HG03575 (cell line): ENCODE data around the gene OTUD5.

Experiments
- ATAC-seq: cut with Tn5 transposase; IDR thresholded peaks from one replicate; pipeline ENCODE4 v1.9.1; 2021; ENCODE audit not compliant: unreplicated experiment, insufficient number of reproducible peaks, low FRiP score; ENCODE audit errors: extremely low read depth

Gene OTUD5

DNA sequence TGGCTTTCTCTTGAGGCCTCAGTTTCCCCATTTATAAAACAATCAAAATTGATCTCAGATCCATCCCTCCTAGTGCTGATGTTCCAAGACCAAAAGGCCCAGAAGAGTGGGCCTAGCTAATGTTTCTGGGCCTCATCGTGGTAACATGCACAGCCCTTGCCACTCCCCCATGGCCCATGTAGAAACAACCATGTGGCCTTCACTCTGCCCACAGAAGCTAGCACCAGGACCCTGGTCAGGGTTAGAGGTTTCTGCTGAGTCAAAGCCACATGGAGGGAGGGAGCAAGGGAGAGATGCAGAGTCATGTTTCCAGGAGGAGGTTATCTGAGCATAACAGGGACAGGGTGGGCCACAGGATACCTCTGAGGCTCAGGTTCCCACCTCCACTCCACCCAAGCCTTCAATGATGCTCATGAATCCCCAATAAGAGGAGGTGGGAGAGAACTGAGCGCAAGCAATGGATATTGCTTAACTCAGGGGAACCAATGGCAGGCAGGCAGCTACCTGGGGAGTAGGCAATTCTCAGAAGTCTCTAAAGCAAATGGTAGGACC, 16.9 kb downstream of the OTUD5 start:
- ATAC-seq, result no peak

DNA sequence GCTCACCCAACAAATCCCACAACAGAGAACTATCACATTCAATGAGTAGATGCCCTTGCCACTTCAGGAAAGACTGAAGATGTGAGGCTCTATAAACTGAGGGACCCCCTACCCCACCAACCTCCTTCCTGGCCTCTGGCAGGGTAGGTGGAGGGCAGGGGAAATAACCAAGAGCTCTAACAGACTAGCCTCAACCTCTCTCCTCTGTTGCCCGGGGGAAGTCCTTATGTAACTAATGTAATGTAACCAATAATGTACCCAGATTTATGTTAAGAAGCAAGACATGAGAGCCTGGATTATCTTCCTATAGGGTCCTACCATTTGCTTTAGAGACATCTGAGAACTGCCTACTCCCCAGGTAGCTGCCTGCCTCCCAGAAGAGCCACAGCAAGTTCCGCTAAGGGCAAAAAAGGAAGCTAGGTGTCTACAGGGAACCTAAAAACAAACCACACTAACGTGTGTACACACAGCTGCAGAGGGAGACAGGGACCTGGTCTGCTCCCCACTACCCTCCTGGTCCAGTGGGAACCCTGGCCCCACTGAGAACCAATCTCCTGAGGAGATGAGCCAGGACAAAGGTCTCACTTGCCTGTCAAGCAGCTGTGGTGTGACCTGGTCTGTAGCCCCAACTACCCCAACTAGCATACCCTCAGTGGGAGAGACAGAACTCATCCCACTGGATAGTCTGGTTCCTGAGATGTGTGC, 17.7 kb downstream of the OTUD5 start:
- ATAC-seq, result no peak

DNA sequence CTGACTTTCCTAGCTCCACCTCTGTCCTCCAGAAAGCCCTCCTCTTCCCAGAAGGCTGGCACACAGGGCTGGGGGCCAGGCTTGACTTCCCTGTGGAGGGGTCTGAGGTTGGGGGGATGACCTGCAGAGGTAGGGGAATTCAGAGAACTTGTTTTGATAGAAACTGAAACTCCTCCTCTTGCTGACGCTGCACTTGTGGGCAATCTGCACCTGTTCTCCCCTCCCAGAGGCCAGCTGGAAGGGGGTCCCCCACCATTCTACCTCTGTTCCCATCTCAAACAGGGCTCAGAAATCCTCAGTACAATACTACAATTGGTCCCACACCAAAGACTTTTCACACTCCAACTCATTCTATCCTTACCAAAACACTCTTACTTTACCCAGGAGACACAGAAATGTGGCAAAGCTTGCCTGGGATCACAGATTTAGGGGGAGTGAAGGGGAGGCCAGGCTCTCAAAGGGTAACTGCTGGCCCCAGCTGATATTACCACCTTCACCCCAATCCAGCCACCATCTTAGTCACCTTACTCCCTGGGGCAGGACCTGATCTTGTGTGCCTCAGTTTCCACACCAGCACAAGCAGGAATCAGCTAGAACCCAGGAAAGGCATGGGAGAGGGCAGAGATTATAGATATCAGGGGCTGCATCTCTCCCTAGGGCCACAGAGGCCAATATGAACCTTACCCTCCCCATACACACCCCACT, 18.5 kb downstream of the OTUD5 start:
- ATAC-seq, result peak; percentile 42

DNA sequence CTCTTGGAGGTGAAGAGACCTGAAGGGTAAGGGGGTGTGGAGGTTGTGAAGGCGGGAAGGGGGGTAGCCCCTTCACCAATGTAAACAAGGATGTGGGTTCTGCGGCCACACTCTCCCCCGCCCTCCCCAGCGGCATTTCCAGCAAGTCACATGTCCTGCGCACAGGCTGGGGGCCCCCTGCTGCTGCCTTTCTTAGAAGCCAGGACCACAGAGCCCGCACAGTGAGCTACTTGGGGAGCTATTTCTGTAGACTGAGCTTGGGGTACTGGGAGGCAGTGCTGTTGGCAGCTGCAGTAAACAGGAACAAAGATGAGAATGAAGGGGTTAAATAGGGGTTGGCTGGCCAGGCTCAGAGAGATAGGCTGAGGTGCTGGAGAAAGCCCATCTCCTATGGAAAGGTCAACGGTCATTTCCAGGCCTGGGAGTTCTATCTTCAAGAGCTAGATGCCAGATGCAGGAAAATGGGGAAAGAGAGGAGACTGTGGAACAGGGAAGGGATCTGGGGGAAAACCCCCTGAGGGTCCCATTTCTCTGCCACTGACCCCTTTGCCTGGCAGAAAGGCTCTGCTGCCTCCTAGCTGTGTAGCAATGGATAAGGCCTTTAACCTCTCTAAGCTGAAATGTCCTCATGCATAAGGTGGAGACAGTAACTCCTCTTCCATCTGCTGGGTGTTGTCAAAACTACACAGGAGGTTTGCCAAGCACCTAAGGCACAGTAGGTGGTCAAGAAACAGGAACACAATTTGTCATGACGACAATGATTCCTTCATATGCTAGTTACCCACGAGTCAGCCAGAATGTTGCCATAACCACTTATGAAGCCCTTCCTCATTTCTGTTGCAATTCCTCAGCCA, 20.1 kb downstream of the OTUD5 start:
- ATAC-seq, result no peak

DNA sequence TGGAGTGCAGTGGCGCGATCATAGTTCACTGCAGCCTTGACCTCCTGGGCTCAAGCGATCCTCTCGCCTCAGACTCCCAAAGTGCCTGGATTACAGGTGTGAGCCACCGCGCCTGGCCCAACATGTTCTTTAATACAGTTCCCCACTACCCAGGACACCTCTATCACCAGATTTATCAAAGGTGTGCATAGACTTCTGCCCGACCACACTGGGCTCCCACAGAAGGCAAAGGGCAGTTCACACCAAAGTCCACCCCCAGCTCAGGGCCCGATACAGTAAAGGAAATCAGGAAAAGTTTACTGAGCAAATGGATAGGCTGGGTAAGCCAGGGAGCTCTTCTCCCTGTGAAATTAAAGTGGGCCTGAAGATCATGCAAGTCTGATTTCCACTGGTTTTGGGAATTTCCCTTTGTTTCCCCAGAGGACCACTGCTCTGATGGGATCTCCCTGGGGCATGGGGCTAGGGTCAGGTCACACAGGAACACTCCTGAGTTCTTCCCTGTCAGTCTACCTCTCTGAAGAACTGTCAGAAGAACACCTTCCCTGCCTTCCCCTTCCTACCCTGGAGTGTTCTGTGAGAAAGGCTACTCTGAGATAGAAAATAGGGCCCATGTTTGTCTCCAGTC, 20.9 kb downstream of the OTUD5 start:
- no peak for ATAC-seq

- ATAC-seq, result no peak
These were observed 22.1 kb downstream of the OTUD5 start for GRCh38 chrX:48935301-48935670.

- no peak for ATAC-seq
These were observed 22.7 kb downstream of the OTUD5 start for GRCh38 chrX:48934581-48935300.

- ATAC-seq, result no peak
These were observed 23.6 kb downstream of the OTUD5 start for GRCh38 chrX:48933757-48934156.

- no peak for ATAC-seq
These were observed 29.5 kb downstream of the OTUD5 start for GRCh38 chrX:48927736-48928382.

DNA sequence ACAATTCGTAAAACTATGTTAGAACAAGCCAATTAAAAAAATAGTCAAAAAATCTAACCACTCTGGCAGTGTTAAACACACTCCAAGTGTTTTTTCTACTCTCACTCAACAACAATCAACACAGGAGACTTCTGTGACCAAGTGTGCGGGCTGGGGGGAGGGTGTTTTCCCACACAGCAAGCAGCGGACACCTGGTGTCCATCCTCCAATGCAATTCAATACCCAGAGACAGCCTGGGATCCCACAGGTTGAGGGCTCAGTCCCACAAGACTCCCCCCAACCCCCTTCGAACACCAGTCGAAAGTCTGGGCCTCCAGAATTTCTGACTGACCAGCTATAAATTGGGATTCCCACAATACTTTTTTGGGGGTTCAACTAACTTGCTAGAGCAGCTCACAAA, 30.3 kb downstream of the OTUD5 start:
- ATAC-seq, result no peak

DNA sequence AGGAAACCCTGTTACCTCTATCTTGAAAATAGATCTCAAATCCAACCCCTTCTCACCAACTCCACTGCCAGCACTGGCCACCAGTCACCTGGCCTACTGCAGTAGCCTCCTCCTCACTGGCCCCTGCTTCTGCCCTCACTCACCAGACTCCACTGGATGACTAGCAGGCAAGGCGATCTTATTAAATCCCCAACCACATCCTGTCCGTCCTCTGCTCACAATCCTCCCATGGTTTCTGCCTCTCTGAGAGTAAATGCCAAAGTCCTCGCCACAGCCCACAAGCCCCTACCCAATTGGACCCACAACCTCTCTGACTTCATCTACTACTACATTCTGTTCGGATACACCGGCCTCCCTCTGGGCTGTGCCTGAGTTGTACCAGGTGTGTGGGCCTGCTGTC, 33.1 kb downstream of the OTUD5 start:
- ATAC-seq, result no peak

GRCh38 chrX:48923771-48924170, 33.6 kb downstream of the OTUD5 start:
- no peak for ATAC-seq

DNA sequence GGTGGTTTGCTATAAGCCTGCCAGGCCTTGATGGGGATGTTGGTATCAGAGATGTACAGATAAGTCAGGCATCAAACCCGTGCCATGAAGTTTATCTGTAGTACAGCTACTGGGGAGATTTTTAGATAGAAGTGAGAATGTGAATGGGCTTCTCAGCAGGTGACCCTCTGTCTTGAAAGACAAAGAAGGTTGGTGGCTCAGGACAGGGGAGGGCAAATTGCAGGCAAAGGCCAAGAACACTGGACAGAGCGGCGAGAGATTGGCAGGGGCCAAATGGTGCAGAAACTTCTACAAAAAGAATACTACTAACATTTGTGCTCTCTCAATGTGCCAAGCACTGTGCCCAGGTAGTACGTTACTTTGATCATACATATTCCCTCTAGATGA, 36.7 kb downstream of the OTUD5 start:
- no peak for ATAC-seq

- ATAC-seq, result no peak
These were observed 37.3 kb downstream of the OTUD5 start for GRCh38 chrX:48919947-48920717.

- ATAC-seq, result peak; percentile 2
These were observed 38.0 kb downstream of the OTUD5 start for GRCh38 chrX:48919360-48919841.

DNA sequence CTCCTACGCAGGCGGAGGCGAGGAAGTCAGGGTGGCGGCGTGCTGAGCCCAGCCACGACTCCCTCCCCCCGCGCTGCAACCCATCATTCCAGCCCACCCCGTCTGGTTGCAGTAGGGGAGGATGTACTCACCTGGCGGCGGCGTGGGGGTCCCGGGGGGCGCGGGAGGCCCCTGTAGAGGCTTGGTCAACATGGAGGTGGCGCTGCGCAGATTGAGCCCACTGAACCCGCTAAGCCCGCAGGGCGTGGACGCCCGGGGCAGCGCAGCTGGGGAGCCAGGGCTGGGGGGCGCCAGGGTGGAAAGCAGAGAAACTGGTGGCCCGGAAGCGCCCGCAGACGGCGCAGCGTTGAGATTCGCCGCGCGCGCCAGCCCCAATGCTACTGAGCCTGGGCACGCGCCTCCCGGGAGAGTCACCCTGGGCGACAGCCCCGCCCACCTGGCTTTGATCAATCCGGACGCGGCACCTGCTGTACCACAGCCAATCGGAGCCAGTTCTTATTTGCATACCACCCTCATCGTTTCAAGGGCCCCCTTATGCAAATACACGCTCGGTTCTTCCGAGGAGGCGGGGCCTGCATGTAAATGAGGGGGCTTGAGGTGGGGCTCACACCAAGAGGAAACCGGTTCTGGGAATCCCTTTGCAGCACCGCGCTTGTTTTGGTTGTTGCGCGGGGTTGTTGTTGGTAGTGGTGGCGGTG, 38.6 kb downstream of the OTUD5 start, which contains the start of gene PIM2:
Gene PIM2 (minus strand): TSS at position 382 of the 698 bp plus-strand sequence. CDS start 190 bp downstream, at position 192.
- ATAC-seq, result peak; percentile 40

- ATAC-seq, result no peak
These were observed 39.1 kb downstream of the OTUD5 start for GRCh38 chrX:48918301-48918642.
